Thyroid gland (tissue), 4 donors: Measurements from ENCODE around the gene RDX. TPM values are rescaled to one million over a fixed set of nuclear protein-coding genes. Genes with fewer than 3 reads are reported as not detected.

Experiments
- DNase-seq, 2 donors: peaks; one replicate each; pipeline ENCODE4 v3.0.0-alpha.2; 2019
- H3K27ac ChIP-seq, 3 donors: fragments of 200-600 bp; sonication (generic); 1 replicate in 2 of 3; 2 replicates in 1 of 3; pipeline ENCODE4 v1.5.1; 2016 to 2019; ENCODE audit warnings: mild to moderate bottlenecking in 1 of 3, moderate library complexity in 1 of 3
- H3K27me3 ChIP-seq: fragments of 200-600 bp; sonication (generic); one replicate; pipeline ENCODE4 v1.5.1; 2019
- H3K36me3 ChIP-seq, 2 donors: fragments of 200-600 bp; sonication (generic); one replicate each; pipeline ENCODE4 v1.5.1; 2016 to 2019
- H3K4me1 ChIP-seq, 2 donors: fragments of 200-600 bp; sonication (generic); one replicate each; pipeline ENCODE4 v1.5.1; 2017 to 2019
- H3K4me3 ChIP-seq, 3 donors: fragments of 200-600 bp; sonication (generic); replicated peaks in 1 of 3; 1 replicate in 2 of 3; 2 replicates in 1 of 3; pipeline ENCODE4 v1.5.1; 2016; ENCODE audit warnings: mild to moderate bottlenecking in 1 of 3
- H3K9me3 ChIP-seq: fragments of 200-600 bp; sonication (generic); one replicate; pipeline ENCODE4 v1.5.1; 2017
- CTCF ChIP-seq, 6 experiments: fragments of 200-600 bp in 3 of 6; fragments of 450-650 bp in 3 of 6; sonication (generic) in 3 of 6; IDR thresholded peaks; one replicate each; pipeline ENCODE4 v1.5.1; 2016 to 2019; ENCODE audit warnings: antibody characterized with exemption in 6 of 6, mild to moderate bottlenecking in 2 of 6, inconsistent platforms in 1 of 6, moderate library complexity in 1 of 6
- POLR2A ChIP-seq, 2 donors: fragments of 450-650 bp; IDR thresholded peaks; one replicate each; pipeline ENCODE4 v1.6.1; 2017; ENCODE audit warnings: antibody characterized with exemption in 2 of 2, mild to moderate bottlenecking in 2 of 2, moderate library complexity in 1 of 2
- WGBS, 2 donors: methylation state at CpG; one replicate each; pipeline ENCODE4 v1.1.5; 2017; 5-methylcytosine and 5-hydroxymethylcytosine counted together
- intact Hi-C: fragments of 100-400 bp; cut with DNase I; formaldehyde crosslinking; loops from one replicate; pipeline ENCODE4 v1.15.1; 2023
- total RNA-seq, 4 donors: library from RNA; depleted of rRNA; stranded (reverse); fragments of >200 nt; gene quantifications; one replicate each; pipeline ENCODE4 v1.2.3, GENCODE V29; 2016

RDX gene
- total RNA-seq, 4 donors from 2014 or later, result 83.2 to 138 (median 107) TPM

GRCh38 chr11:110338684-110339083, 42.3 kb upstream of the RDX start:
- DNase-seq, result no peak
- no peaks in the 10 kb centered on the region for H3K9me3 ChIP-seq
- no peak overlapping the region for H3K4me3 ChIP-seq
- no peaks in the 10 kb centered on the region for H3K4me1 ChIP-seq
- H3K36me3 ChIP-seq, result no peaks in the 10 kb centered on the region
- intact Hi-C loops, result no loop called here
- no peaks in the 10 kb centered on the region for H3K27me3 ChIP-seq
- TF ChIP-seq POLR2A (IDR thresholded peaks at IDR 0.05) (no peak), CTCF (IDR thresholded peaks at IDR 0.05) (no peak)
- no peak overlapping the region for H3K27ac ChIP-seq
- WGBS, 2 donors, result 75 to 80% methylated on average over 5 of the region's 5 CpGs

- Histone ChIP-seq H3K4me1 (no peaks in the 10 kb centered on the region), H3K4me3 (no peak overlapping the region), H3K9me3 (no peaks in the 10 kb centered on the region), H3K27me3 (no peaks in the 10 kb centered on the region), H3K27ac (no peak overlapping the region), H3K36me3 (no peaks in the 10 kb centered on the region)
- no peak for TF ChIP-seq CTCF (IDR thresholded peaks at IDR 0.05)
- TF ChIP-seq POLR2A (IDR thresholded peaks at IDR 0.05), result no peak
- intact Hi-C loops, result no loop called here
- 75 to 76% methylated on average over 4 of the region's 4 CpGs for WGBS, 2 donors
- DNase-seq, result no peak
Measured at GRCh38 chr11:110337570-110338193, 41.3 kb upstream of the RDX start.

- 82 to 90% methylated on average over 3 of the region's 3 CpGs for WGBS, 2 donors
- Histone ChIP-seq H3K9me3 (no peaks in the 10 kb centered on the region), H3K4me3 (no peak overlapping the region), H3K27ac (no peak overlapping the region), H3K4me1 (no peaks in the 10 kb centered on the region), H3K36me3 (no peaks in the 10 kb centered on the region), H3K27me3 (no peaks in the 10 kb centered on the region)
- intact Hi-C loops, result no loop called here
- TF ChIP-seq POLR2A (IDR thresholded peaks at IDR 0.05) (no peak), CTCF (IDR thresholded peaks at IDR 0.05) (no peak)
- DNase-seq, result no peak
Measured at GRCh38 chr11:110336054-110336453, 39.6 kb upstream of the RDX start.

- TF ChIP-seq POLR2A (IDR thresholded peaks at IDR 0.05) (no peak), CTCF (IDR thresholded peaks at IDR 0.05) (no peak)
- 86 to 92% methylated on average over 4 of the region's 4 CpGs for WGBS, 2 donors
- intact Hi-C loops, result no loop called here
- Histone ChIP-seq H3K4me3 (no peak overlapping the region), H3K4me1 (no peaks in the 10 kb centered on the region), H3K27me3 (no peaks in the 10 kb centered on the region), H3K27ac (no peak overlapping the region), H3K9me3 (no peaks in the 10 kb centered on the region), H3K36me3 (no peaks in the 10 kb centered on the region)
- DNase-seq, result no peak
Measured at GRCh38 chr11:110335358-110335757, 38.9 kb upstream of the RDX start.

GRCh38 chr11:110331626-110332025, 35.2 kb upstream of the RDX start:
- Histone ChIP-seq H3K27me3 (no peaks in the 10 kb centered on the region), H3K36me3 (no peaks in the 10 kb centered on the region), H3K9me3 (no peaks in the 10 kb centered on the region), H3K27ac (no peak overlapping the region), H3K4me3 (no peak overlapping the region), H3K4me1 (no peaks in the 10 kb centered on the region)
- no peak for DNase-seq
- 36 to 42% methylated on average over 1 of the region's 1 CpG for WGBS, 2 donors
- TF ChIP-seq CTCF (IDR thresholded peaks at IDR 0.05), result no peak
- TF ChIP-seq POLR2A (IDR thresholded peaks at IDR 0.05), result no peak
- intact Hi-C loops, result no loop called here
